CD14-positive monocyte (primary cell): ENCODE results near the gene NUDCD3. TPM values are rescaled to one million over a fixed set of nuclear protein-coding genes. Genes with fewer than 3 reads are reported as not detected.

Experiments
- DNase-seq, 3 donors: peaks; one replicate each; pipeline ENCODE4 v3.0.0-alpha.2; 2011 to 2022
- H2AFZ ChIP-seq: 2 replicates; pipeline ENCODE4 v1.6.0; 2012; ENCODE audit warnings: mild to moderate bottlenecking, low read depth, low read length, inconsistent platforms; ENCODE audit not compliant: insufficient read depth, poor library complexity, severe bottlenecking
- H3K27ac ChIP-seq, 2 donors: 1 replicate in 1 of 2; 2 replicates in 1 of 2; pipeline ENCODE4 v1.5.1; 2012 to 2013; ENCODE audit warnings: low read length in 2 of 2, control low read depth in 1 of 2, inconsistent platforms in 1 of 2, low read depth in 1 of 2, mild to moderate bottlenecking in 1 of 2
- H3K27me3 ChIP-seq, 2 donors: one replicate each; pipeline versions ENCODE4 v1.6.0 to v1.6.1; 2011 to 2013; ENCODE audit warnings: low read length in 2 of 2; ENCODE audit not compliant: control insufficient read depth in 2 of 2, insufficient read depth in 2 of 2
- H3K36me3 ChIP-seq, 2 donors: replicated peaks in 1 of 2; 1 replicate in 1 of 2; 2 replicates in 1 of 2; pipeline versions ENCODE4 v1.5.1 to v1.6.1; 2012 to 2013; ENCODE audit warnings: low read length in 2 of 2, control low read depth in 1 of 2, inconsistent platforms in 1 of 2, mild to moderate bottlenecking in 1 of 2; ENCODE audit not compliant: insufficient read depth in 2 of 2, control insufficient read depth in 1 of 2
- H3K4me1 ChIP-seq, 2 donors: 1 replicate in 1 of 2; 2 replicates in 1 of 2; pipeline versions ENCODE4 v1.5.1 to v1.6.1; 2012 to 2013; ENCODE audit warnings: low read length in 2 of 2, control low read depth in 1 of 2, inconsistent platforms in 1 of 2, mild to moderate bottlenecking in 1 of 2, moderate library complexity in 1 of 2; ENCODE audit not compliant: insufficient read depth in 2 of 2, control insufficient read depth in 1 of 2
- H3K4me2 ChIP-seq: replicated peaks from 2 replicates; pipeline ENCODE3; 2012; ENCODE audit warnings: low read length, moderate library complexity, mild to moderate bottlenecking; ENCODE audit not compliant: poor library complexity, severe bottlenecking; ENCODE audit errors: extremely low read depth
- H3K4me3 ChIP-seq, 3 experiments: fragments of 200-600 bp in 1 of 3; sonication (generic) in 1 of 3; replicated peaks in 1 of 3; 1 replicate in 2 of 3; 2 replicates in 1 of 3; pipeline ENCODE4 v1.5.1; 2011 to 2013; ENCODE audit warnings: low read length in 3 of 3, mild to moderate bottlenecking in 3 of 3, control low read depth in 2 of 3, low read depth in 2 of 3, inconsistent platforms in 1 of 3, moderate library complexity in 1 of 3
- H3K79me2 ChIP-seq: 2 replicates; pipeline ENCODE4 v1.6.0; 2012; ENCODE audit warnings: mild to moderate bottlenecking, control low read depth, inconsistent platforms, low read length, moderate library complexity; ENCODE audit not compliant: insufficient read depth
- H3K9ac ChIP-seq: 2 replicates; pipeline ENCODE4 v1.6.0; 2017; ENCODE audit warnings: low read length, mild to moderate bottlenecking; ENCODE audit not compliant: insufficient read depth, poor library complexity, severe bottlenecking
- H3K9me3 ChIP-seq, 2 donors: replicated peaks in 1 of 2; 1 replicate in 1 of 2; 2 replicates in 1 of 2; pipeline versions ENCODE4 v1.5.1 to v1.6.1; 2012 to 2013; ENCODE audit warnings: low read length in 2 of 2, control low read depth in 1 of 2; ENCODE audit not compliant: control insufficient read depth in 1 of 2, insufficient read depth in 1 of 2
- H4K20me1 ChIP-seq: 2 replicates; pipeline ENCODE4 v1.6.0; 2012; ENCODE audit warnings: mild to moderate bottlenecking, low read length, control low read depth, moderate library complexity; ENCODE audit not compliant: insufficient read depth
- H3K27ac Mint-ChIP-seq, 7 donors: one replicate each; pipeline ENCODE4 v1.8.0; 2020; ENCODE audit warnings: mild to moderate bottlenecking in 7 of 7, mixed read lengths in 7 of 7, moderate library complexity in 6 of 7, inconsistent platforms in 2 of 7
- H3K27me3 Mint-ChIP-seq, 3 donors: one replicate each; pipeline ENCODE4 v1.8.0; 2021 to 2022; ENCODE audit warnings: low read depth in 3 of 3, mild to moderate bottlenecking in 3 of 3, mixed read lengths in 3 of 3, moderate library complexity in 3 of 3, inconsistent platforms in 1 of 3
- H3K36me3 Mint-ChIP-seq, 2 donors: one replicate each; pipeline ENCODE4 v1.8.0; 2020; ENCODE audit warnings: mixed read lengths in 2 of 2, inconsistent platforms in 1 of 2, mild to moderate bottlenecking in 1 of 2
- H3K4me1 Mint-ChIP-seq: one replicate; pipeline ENCODE4 v1.8.0; 2020; ENCODE audit warnings: mild to moderate bottlenecking, mixed read lengths
- H3K4me3 Mint-ChIP-seq, 2 donors: one replicate each; pipeline ENCODE4 v1.8.0; 2020; ENCODE audit warnings: mild to moderate bottlenecking in 2 of 2, mixed read lengths in 2 of 2, moderate library complexity in 1 of 2
- H3K9me3 Mint-ChIP-seq, 7 donors: one replicate each; pipeline ENCODE4 v1.8.0; 2020 to 2022; ENCODE audit warnings: mixed read lengths in 7 of 7, mild to moderate bottlenecking in 6 of 7, moderate library complexity in 6 of 7, inconsistent platforms in 2 of 7
- CTCF ChIP-seq: fragments of 200-600 bp; IDR thresholded peaks from one replicate; pipeline ENCODE4 v1.8.0; 2022; ENCODE audit warnings: antibody characterized with exemption, mild to moderate bottlenecking
- WGBS: methylation state at CpG from one replicate; pipeline ENCODE4 v1.1.5; 2013; ENCODE audit warnings: missing lambda C conversion rate; ENCODE audit not compliant: insufficient coverage; 5-methylcytosine and 5-hydroxymethylcytosine counted together
- intact Hi-C, 2 donors: fragments of 100-400 bp; cut with micrococcal nuclease; formaldehyde crosslinking; loops; one replicate each; pipeline versions ENCODE4 v1.15.0 to v1.15.1; 2023
- polyA plus RNA-seq, 3 donors: library from polyadenylated mRNA; depleted of rRNA in 1 of 3; unstranded in 2 of 3; stranded (reverse) in 1 of 3; fragments of 300-500 nt in 2 of 3; fragments of >200 nt in 1 of 3; fragmentation: Illumina TruSeq in 2 of 3; gene quantifications; 1 replicate in 2 of 3; 2 replicates in 1 of 3; pipeline ENCODE4 v1.2.3, GENCODE V29; 2012 to 2021

NUDCD3 gene
- polyA plus RNA-seq, 3 donors = 13.6 to 26.5 (median 21.6) TPM

GRCh38 chr7:44384586-44385433 lies 105.6 kb downstream of the NUDCD3 start:
- no peak overlapping the region for H3K4me2 ChIP-seq
- Mint-ChIP-seq H3K27ac (peak overlapping the region in 3 of 7 donors; percentile 1 to 48 (median 1)), H3K27me3 (no peaks in the 10 kb centered on the region), H3K36me3 (peaks cover 68 to 76% of the 10 kb centered on the region in 2 donors), H3K4me3 (no peak overlapping the region), H3K4me1 (no peaks in the 10 kb centered on the region), H3K9me3 (no peaks in the 10 kb centered on the region)
- H3K27ac ChIP-seq = no peak overlapping the region
- 97% methylated on average over 17 of the region's 17 CpGs for WGBS
- H3K4me3 ChIP-seq = no peak overlapping the region
- no peak overlapping the region for H2AFZ ChIP-seq
- no peak overlapping the region for H3K9ac ChIP-seq
- intact Hi-C loops = no loop called here
- DNase-seq = no peak
- H3K4me1 ChIP-seq = no peaks in the 10 kb centered on the region
- no peaks in the 10 kb centered on the region for H4K20me1 ChIP-seq
- no peaks in the 10 kb centered on the region for H3K79me2 ChIP-seq
- H3K36me3 ChIP-seq = peaks cover 51 to 75% of the 10 kb centered on the region in 2 donors
- no peaks in the 10 kb centered on the region for H3K9me3 ChIP-seq
- TF ChIP-seq CTCF = no peak
- no peaks in the 10 kb centered on the region for H3K27me3 ChIP-seq

DNA sequence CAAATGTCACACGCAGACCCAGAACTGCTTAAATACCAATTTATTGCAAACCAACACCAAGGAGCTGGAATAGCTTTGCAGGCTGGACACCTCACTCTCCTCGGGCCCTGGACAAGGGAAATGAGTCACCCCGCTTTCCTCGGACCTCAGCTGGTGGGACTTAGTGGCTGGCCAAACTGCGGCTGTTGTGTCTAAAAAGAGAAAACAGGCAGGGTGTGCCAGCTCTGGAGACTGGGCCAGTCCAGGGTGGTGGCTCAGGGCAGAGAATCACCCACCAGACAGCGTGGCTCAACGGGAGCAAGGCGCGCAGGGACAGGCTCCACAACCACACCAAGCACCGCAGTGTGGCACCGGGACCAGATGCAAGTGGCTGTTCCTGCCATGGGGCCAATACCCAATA lies 106.9 kb downstream of the NUDCD3 start:
- Mint-ChIP-seq H3K9me3 (no peaks in the 10 kb centered on the region), H3K27me3 (no peaks in the 10 kb centered on the region), H3K4me1 (peaks cover 6% of the 10 kb centered on the region), H3K36me3 (peaks cover 58 to 64% of the 10 kb centered on the region in 2 donors), H3K27ac (no peak overlapping the region), H3K4me3 (no peak overlapping the region)
- no peak overlapping the region for H2AFZ ChIP-seq
- H4K20me1 ChIP-seq = no peaks in the 10 kb centered on the region
- H3K9me3 ChIP-seq = no peaks in the 10 kb centered on the region
- H3K27me3 ChIP-seq = no peaks in the 10 kb centered on the region
- intact Hi-C loops = no loop called here
- no peak overlapping the region for H3K4me3 ChIP-seq
- H3K4me2 ChIP-seq = no peak overlapping the region
- H3K79me2 ChIP-seq = no peaks in the 10 kb centered on the region
- H3K27ac ChIP-seq = no peak overlapping the region
- H3K4me1 ChIP-seq = no peaks in the 10 kb centered on the region
- H3K9ac ChIP-seq = no peak overlapping the region
- no peak for TF ChIP-seq CTCF
- peaks cover 39 to 63% of the 10 kb centered on the region in 2 donors for H3K36me3 ChIP-seq
- DNase-seq = no peak
- 96% methylated on average over 8 of the region's 11 CpGs for WGBS
